Measurements from ENCODE around the gene TPSB2.
"Not testable (repeated sequence)": the region's sequence is repeated elsewhere in the genome, so short reads cannot be mapped to it uniquely, and the experiment has no call there.

Gene TPSB2

GRCh38 chr16:1255276-1256122 is 25.5 kb upstream of the TPSB2 start, which contains the start of gene TPSD1:
Gene TPSD1 (plus strand): TSS chr16:1256069. CDS start chr16:1256281, 212 bp downstream.
- H3K9me3 ChIP-seq (ENCODE audit: control insufficient read depth, insufficient read depth, low read depth, low read length); H3K4me1 ChIP-seq (ENCODE audit: control insufficient read depth, insufficient read depth, low read length); H3K27ac ChIP-seq (ENCODE audit: extremely low read depth, low read depth, low read length); H3K36me3 ChIP-seq (ENCODE audit: control insufficient read depth in 2 of 2, insufficient read depth in 1 of 2, low read length in 2 of 2); CTCF ChIA-PET; H3K4me3 ChIP-seq (ENCODE audit: low read depth, low read length): not testable (repeated sequence)
- POLR2A ChIA-PET = interaction anchor here (0.6 kb wide), 1 partner anchor 32 kb away, joined by 3 read pairs; no protein-coding TSS in a partner anchor
- TF ChIP-seq, protein P1, sequence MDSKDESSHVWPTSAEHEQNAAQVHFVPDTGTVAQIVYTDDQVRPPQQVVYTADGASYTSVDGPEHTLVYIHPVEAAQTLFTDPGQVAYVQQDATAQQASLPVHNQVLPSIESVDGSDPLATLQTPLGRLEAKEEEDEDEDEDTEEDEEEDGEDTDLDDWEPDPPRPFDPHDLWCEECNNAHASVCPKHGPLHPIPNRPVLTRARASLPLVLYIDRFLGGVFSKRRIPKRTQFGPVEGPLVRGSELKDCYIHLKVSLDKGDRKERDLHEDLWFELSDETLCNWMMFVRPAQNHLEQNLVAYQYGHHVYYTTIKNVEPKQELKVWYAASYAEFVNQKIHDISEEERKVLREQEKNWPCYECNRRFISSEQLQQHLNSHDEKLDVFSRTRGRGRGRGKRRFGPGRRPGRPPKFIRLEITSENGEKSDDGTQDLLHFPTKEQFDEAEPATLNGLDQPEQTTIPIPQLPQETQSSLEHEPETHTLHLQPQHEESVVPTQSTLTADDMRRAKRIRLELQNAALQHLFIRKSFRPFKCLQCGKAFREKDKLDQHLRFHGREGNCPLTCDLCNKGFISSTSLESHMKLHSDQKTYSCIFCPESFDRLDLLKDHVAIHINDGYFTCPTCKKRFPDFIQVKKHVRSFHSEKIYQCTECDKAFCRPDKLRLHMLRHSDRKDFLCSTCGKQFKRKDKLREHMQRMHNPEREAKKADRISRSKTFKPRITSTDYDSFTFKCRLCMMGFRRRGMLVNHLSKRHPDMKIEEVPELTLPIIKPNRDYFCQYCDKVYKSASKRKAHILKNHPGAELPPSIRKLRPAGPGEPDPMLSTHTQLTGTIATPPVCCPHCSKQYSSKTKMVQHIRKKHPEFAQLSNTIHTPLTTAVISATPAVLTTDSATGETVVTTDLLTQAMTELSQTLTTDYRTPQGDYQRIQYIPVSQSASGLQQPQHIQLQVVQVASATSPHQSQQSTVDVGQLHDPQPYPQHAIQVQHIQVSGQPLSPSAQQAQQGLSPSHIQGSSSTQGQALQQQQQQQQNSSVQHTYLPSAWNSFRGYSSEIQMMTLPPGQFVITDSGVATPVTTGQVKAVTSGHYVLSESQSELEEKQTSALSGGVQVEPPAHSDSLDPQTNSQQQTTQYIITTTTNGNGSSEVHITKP (tag by site-specific recombination; IDR thresholded peaks at IDR 0.05) = peak; percentile 35; the same call in 1 of the 2 replicates

DNA sequence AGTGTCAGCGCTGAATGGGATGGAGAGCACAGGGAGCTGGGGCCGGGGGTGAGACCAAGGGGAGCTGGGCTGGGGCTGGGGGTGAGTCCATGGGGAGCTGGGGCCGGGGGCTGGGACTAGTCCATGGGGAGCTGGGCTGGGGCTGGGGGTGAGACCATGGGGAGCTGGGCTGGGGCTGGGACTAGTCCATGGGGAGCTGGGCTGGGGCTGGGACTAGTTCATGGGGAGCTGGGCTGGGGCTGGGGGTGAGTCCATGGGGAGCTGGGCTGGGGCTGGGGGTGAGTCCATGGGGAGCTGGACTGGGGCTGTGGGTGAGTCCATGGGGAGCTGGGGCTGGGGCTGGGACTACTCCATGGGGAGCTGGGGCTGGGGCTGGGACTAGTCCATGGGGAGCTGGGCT is 24.8 kb upstream of the TPSB2 start:
- H3K4me1 ChIP-seq (ENCODE audit: control insufficient read depth, insufficient read depth, low read length); CTCF ChIA-PET; H3K4me3 ChIP-seq (ENCODE audit: low read depth, low read length); H3K27ac ChIP-seq (ENCODE audit: extremely low read depth, low read depth, low read length); H3K36me3 ChIP-seq (ENCODE audit: control insufficient read depth in 2 of 2, insufficient read depth in 1 of 2, low read length in 2 of 2); H3K9me3 ChIP-seq (ENCODE audit: control insufficient read depth, insufficient read depth, low read depth, low read length): not testable (repeated sequence)
- POLR2A ChIA-PET = interaction anchor here (0.6 kb wide), 1 partner anchor 31 kb away, joined by 3 read pairs; no protein-coding TSS in a partner anchor

GRCh38 chr16:1253701-1254364 is 23.8 kb upstream of the TPSB2 start:
- H3K36me3 ChIP-seq (ENCODE audit: control insufficient read depth in 2 of 2, insufficient read depth in 1 of 2, low read length in 2 of 2); CTCF ChIA-PET; POLR2A ChIA-PET; H3K9me3 ChIP-seq (ENCODE audit: control insufficient read depth, insufficient read depth, low read depth, low read length); H3K27ac ChIP-seq (ENCODE audit: extremely low read depth, low read depth, low read length); H3K4me1 ChIP-seq (ENCODE audit: control insufficient read depth, insufficient read depth, low read length); H3K4me3 ChIP-seq (ENCODE audit: low read depth, low read length): not testable (repeated sequence)

DNA sequence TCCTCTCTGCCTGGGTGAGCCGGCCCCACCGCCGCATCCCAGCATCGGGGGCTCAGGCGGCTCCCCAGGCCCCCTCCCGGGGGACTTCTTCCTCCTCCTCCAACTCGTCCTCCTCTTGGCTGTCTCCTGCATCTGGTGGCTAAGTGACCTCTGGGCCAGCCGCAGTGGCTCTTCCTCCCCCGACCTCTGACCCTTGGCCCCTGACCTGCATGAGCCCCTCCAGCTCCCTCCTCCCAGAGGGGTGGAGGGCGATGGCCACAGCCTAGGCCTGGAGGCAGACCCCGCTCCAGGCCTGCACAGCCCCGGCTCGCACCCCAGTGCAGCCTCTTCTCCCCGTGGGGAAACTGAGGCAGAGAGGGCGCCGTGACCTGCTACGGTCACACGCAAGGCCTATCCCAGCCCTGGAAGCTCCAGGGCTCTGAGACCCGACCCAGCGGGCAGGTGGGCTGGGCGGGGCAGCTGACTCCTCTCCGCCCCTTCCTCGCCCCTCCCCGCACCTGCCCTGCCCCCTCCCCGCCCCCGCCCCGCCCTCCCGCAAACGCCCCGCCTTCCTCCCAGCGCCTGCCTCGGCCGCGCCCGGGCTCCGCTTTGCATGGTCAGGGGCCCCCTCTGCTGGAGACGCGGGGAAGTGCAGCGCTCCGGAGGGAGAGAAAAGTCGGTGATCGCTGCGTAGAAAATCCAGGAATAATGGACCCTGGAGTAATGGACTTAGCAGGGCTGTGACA is 19.2 kb upstream of the TPSB2 start:
- H3K27ac ChIP-seq (ENCODE audit: extremely low read depth, low read depth, low read length); H3K36me3 ChIP-seq (ENCODE audit: control insufficient read depth in 2 of 2, insufficient read depth in 1 of 2, low read length in 2 of 2); POLR2A ChIA-PET; H3K4me3 ChIP-seq (ENCODE audit: low read depth, low read length); H3K9me3 ChIP-seq (ENCODE audit: control insufficient read depth, insufficient read depth, low read depth, low read length); CTCF ChIA-PET; H3K4me1 ChIP-seq (ENCODE audit: control insufficient read depth, insufficient read depth, low read length): not testable (repeated sequence)

DNA sequence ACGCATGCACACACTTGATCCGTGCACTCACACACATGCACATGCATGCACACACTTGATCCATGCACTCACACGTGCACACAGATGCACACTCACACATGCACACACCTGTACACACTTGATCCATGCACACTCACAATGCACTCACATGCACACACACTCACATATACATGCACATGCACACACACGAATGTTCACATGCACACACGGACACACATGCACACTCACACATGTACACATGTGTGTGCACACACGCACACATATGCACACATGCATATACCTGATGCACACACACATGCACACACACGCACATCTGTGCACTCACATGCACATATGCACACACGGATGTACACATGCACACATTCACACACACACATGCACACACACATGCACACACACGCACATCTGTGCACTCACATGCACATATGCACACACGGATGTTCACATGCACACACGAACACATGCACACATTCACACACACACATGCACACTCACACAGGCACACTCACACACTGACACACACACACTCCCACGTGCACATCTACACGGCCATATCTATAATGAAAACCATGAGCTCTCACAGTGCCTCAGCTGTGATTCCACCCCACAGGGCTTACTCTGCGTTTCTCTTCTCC is 18.0 kb upstream of the TPSB2 start:
- H3K9me3 ChIP-seq (ENCODE audit: control insufficient read depth, insufficient read depth, low read depth, low read length); H3K36me3 ChIP-seq (ENCODE audit: control insufficient read depth in 2 of 2, insufficient read depth in 1 of 2, low read length in 2 of 2); H3K4me3 ChIP-seq (ENCODE audit: low read depth, low read length); POLR2A ChIA-PET; H3K4me1 ChIP-seq (ENCODE audit: control insufficient read depth, insufficient read depth, low read length); H3K27ac ChIP-seq (ENCODE audit: extremely low read depth, low read depth, low read length): not testable (repeated sequence)
- CTCF ChIA-PET = interaction anchor here (0.6 kb wide), 1 partner anchor 120 kb away, joined by 4 read pairs; no protein-coding TSS in a partner anchor
- TF ChIP-seq, protein P2, sequence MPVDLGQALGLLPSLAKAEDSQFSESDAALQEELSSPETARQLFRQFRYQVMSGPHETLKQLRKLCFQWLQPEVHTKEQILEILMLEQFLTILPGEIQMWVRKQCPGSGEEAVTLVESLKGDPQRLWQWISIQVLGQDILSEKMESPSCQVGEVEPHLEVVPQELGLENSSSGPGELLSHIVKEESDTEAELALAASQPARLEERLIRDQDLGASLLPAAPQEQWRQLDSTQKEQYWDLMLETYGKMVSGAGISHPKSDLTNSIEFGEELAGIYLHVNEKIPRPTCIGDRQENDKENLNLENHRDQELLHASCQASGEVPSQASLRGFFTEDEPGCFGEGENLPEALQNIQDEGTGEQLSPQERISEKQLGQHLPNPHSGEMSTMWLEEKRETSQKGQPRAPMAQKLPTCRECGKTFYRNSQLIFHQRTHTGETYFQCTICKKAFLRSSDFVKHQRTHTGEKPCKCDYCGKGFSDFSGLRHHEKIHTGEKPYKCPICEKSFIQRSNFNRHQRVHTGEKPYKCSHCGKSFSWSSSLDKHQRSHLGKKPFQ (tag by site-specific recombination; IDR thresholded peaks at IDR 0.05) = peak; percentile 88; the same call in 1 of the 2 replicates
- TF ChIP-seq ZSCAN4 (tag by site-specific recombination; IDR thresholded peaks at IDR 0.05) = peak; percentile 94
- TF ChIP-seq ZBTB26 (tag by site-specific recombination; optimal IDR thresholded peaks at IDR 0.05) = peak; percentile 49
